Liver (tissue), 9 donors: Measurements from ENCODE around the gene BTNL9. TPM values are rescaled to one million over a fixed set of nuclear protein-coding genes. Genes with fewer than 3 reads are reported as not detected.
"Not testable (repeated sequence)": the region's sequence is repeated elsewhere in the genome, so short reads cannot be mapped to it uniquely, and the experiment has no call there.

Experiments used
- DNase-seq: peaks from one replicate; pipeline ENCODE4 v3.0.0-alpha.2; 2017; ENCODE audit warnings: low spot score
- H3K27ac ChIP-seq, 2 donors: one replicate each; pipeline ENCODE4 v1.7.0; 2013; ENCODE audit warnings: inconsistent platforms in 2 of 2, low read length in 2 of 2, control low read depth in 1 of 2, low read depth in 1 of 2, mild to moderate bottlenecking in 1 of 2
- H3K27me3 ChIP-seq, 4 donors: one replicate each; pipeline versions ENCODE4 v1.6.1 to v1.7.0; 2013; ENCODE audit warnings: low read length in 3 of 4, inconsistent platforms in 1 of 4, mild to moderate bottlenecking in 1 of 4, moderate library complexity in 1 of 4; ENCODE audit not compliant: control insufficient read depth in 4 of 4, insufficient read depth in 4 of 4
- H3K36me3 ChIP-seq, 4 donors: one replicate each; pipeline versions ENCODE4 v1.6.1 to v1.7.0; 2013; ENCODE audit warnings: low read length in 3 of 4, mild to moderate bottlenecking in 3 of 4, low read depth in 1 of 4, moderate library complexity in 1 of 4; ENCODE audit not compliant: control insufficient read depth in 4 of 4, insufficient read depth in 3 of 4
- H3K4me1 ChIP-seq, 4 donors: one replicate each; pipeline versions ENCODE4 v1.6.1 to v1.7.0; 2013; ENCODE audit warnings: low read length in 3 of 4, mild to moderate bottlenecking in 3 of 4, moderate library complexity in 1 of 4; ENCODE audit not compliant: control insufficient read depth in 4 of 4, insufficient read depth in 4 of 4
- H3K4me3 ChIP-seq, 3 donors: one replicate each; pipeline versions ENCODE4 v1.6.1 to v1.7.0; 2013; ENCODE audit warnings: low read length in 3 of 3, control low read depth in 1 of 3, low read depth in 1 of 3, mild to moderate bottlenecking in 1 of 3
- H3K9ac ChIP-seq, 2 donors: one replicate each; pipeline ENCODE4 v1.7.0; 2013; ENCODE audit warnings: low read length in 2 of 2, mild to moderate bottlenecking in 2 of 2, moderate library complexity in 2 of 2, control low read depth in 1 of 2, low read depth in 1 of 2
- H3K9me3 ChIP-seq, 4 donors: one replicate each; pipeline versions ENCODE4 v1.6.1 to v1.7.0; 2013; ENCODE audit warnings: low read length in 3 of 4; ENCODE audit not compliant: control insufficient read depth in 4 of 4
- FOXA2 ChIP-seq: IDR thresholded peaks from 2 replicates; pipeline ENCODE4 v1.6.1; 2016; ENCODE audit warnings: antibody characterized with exemption
- GABPA ChIP-seq, 2 donors: IDR thresholded peaks in 1 of 2; conservative IDR thresholded peaks in 1 of 2; 2 replicates each; pipeline ENCODE4 v1.6.1; 2016; ENCODE audit warnings: antibody characterized with exemption in 2 of 2, mild to moderate bottlenecking in 1 of 2, moderate library complexity in 1 of 2
- HNF4A ChIP-seq, 2 donors: conservative IDR thresholded peaks; 2 replicates each; pipeline ENCODE4 v1.6.1; 2016; ENCODE audit warnings: antibody characterized with exemption in 2 of 2, mild to moderate bottlenecking in 2 of 2
- HNF4G ChIP-seq: IDR thresholded peaks from 2 replicates; pipeline ENCODE4 v1.6.1; 2016; ENCODE audit warnings: antibody characterized with exemption
- NR2F2 ChIP-seq: IDR thresholded peaks from 2 replicates; pipeline ENCODE4 v1.6.1; 2016; ENCODE audit warnings: antibody characterized with exemption
- RAD21 ChIP-seq, 2 donors: IDR thresholded peaks; 2 replicates each; pipeline ENCODE4 v1.6.1; 2016; ENCODE audit warnings: antibody characterized with exemption in 2 of 2, mild to moderate bottlenecking in 2 of 2
- RXRA ChIP-seq, 2 donors: IDR thresholded peaks; 2 replicates each; pipeline ENCODE4 v1.6.1; 2017 to 2018; ENCODE audit warnings: antibody characterized with exemption in 2 of 2, mild to moderate bottlenecking in 1 of 2
- SP1 ChIP-seq: IDR thresholded peaks from 2 replicates; pipeline ENCODE4 v1.6.1; 2018; ENCODE audit warnings: antibody characterized with exemption, mild to moderate bottlenecking
- TAF1 ChIP-seq: conservative IDR thresholded peaks from 2 replicates; pipeline ENCODE4 v1.6.1; 2016; ENCODE audit warnings: antibody characterized with exemption, mild to moderate bottlenecking
- WGBS: extraction: QIAGEN DNeasy Blood & Tissue Kit; methylation state at CpG from one replicate; pipeline ENCODE4 v1.1.7; 2013; 5-methylcytosine and 5-hydroxymethylcytosine counted together
- polyA plus RNA-seq, 2 donors: library from polyadenylated mRNA; stranded (reverse) in 1 of 2; unstranded in 1 of 2; fragments of 200-250 nt in 1 of 2; fragments of >200 nt in 1 of 2; fragmentation: Nextera tagmentation in 1 of 2; extraction: Ambion mirVana in 1 of 2; gene quantifications; one replicate each; pipeline versions ENCODE4 v1.2.1 to v1.2.3, GENCODE V29; 2013 to 2015
- total RNA-seq, 2 donors: library from RNA; depleted of rRNA; stranded (reverse); fragments of >200 nt; gene quantifications; one replicate each; pipeline ENCODE4 v1.2.3, GENCODE V29; 2014
- TF ChIP-seq, protein P1 (sequence below): IDR thresholded peaks from 2 replicates; pipeline ENCODE4 v1.6.1; 2016; ENCODE audit warnings: antibody characterized with exemption
- TF ChIP-seq, protein P2 (sequence below): fragments of 150-350 bp; IDR thresholded peaks from 2 replicates; pipeline ENCODE4 v1.5.1; 2017; ENCODE audit warnings: improper control_type of control experiment, low read depth, low read length; ENCODE audit not compliant: missing input control
- TF ChIP-seq, protein P3 (sequence below): IDR thresholded peaks from 2 replicates; pipeline ENCODE4 v1.6.1; 2016; ENCODE audit warnings: antibody characterized with exemption
- TF ChIP-seq, protein P4 (sequence below): IDR thresholded peaks from 2 replicates; pipeline ENCODE4 v1.6.1; 2016; ENCODE audit warnings: antibody characterized with exemption
- donor health status: healthy.
- donor health status: healthy.
- donor health status: healthy.
- donor health status: healthy.
- donor health status: healthy.

Gene BTNL9
- total and polyA plus RNA-seq, 4 donors: 1.4 to 12.0 (median 4.7) TPM

DNA sequence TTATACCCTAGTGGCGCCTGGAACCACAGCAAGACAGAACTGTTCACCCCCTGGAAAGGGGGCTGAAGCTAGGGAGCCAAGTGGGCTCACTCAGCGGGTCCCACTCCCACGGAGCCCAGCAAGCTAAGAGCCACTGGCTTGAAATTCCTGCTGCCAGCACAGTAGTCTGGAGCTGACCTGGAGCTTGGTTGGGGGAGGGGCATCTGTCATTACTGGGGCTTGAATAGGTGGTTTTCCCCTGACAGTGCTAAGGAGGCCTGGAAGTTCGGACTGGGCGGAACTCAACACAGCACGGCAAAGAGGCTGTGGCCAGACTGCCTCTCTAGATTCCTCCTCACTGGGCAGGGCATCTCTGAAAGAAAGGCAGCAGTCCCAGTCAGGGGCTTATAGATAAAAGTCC is 31.9 kb upstream of the BTNL9 start:
- Histone ChIP-seq H3K36me3 (no peaks in the 10 kb centered on the region), H3K9me3 (no peaks in the 10 kb centered on the region), H3K4me1 (no peaks in the 10 kb centered on the region), H3K27me3 (peaks cover 0 to 2% (median 0%) of the 10 kb centered on the region in 4 donors), H3K9ac (no peak overlapping the region), H3K4me3 (no peak overlapping the region), H3K27ac (no peak overlapping the region)
- TF ChIP-seq SP1 (no peak), FOXA2 (no peak), NR2F2 (no peak), RAD21 (IDR thresholded peaks at IDR 0.05) (no peak), RXRA (IDR thresholded peaks at IDR 0.05) (no peak)
- TF ChIP-seq, protein P1, sequence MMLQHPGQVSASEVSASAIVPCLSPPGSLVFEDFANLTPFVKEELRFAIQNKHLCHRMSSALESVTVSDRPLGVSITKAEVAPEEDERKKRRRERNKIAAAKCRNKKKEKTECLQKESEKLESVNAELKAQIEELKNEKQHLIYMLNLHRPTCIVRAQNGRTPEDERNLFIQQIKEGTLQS: no peak
- TF ChIP-seq, protein P2, sequence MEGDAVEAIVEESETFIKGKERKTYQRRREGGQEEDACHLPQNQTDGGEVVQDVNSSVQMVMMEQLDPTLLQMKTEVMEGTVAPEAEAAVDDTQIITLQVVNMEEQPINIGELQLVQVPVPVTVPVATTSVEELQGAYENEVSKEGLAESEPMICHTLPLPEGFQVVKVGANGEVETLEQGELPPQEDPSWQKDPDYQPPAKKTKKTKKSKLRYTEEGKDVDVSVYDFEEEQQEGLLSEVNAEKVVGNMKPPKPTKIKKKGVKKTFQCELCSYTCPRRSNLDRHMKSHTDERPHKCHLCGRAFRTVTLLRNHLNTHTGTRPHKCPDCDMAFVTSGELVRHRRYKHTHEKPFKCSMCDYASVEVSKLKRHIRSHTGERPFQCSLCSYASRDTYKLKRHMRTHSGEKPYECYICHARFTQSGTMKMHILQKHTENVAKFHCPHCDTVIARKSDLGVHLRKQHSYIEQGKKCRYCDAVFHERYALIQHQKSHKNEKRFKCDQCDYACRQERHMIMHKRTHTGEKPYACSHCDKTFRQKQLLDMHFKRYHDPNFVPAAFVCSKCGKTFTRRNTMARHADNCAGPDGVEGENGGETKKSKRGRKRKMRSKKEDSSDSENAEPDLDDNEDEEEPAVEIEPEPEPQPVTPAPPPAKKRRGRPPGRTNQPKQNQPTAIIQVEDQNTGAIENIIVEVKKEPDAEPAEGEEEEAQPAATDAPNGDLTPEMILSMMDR: no peak
- WGBS: 76% methylated on average over 6 of the region's 6 CpGs
- no peak for DNase-seq

DNA sequence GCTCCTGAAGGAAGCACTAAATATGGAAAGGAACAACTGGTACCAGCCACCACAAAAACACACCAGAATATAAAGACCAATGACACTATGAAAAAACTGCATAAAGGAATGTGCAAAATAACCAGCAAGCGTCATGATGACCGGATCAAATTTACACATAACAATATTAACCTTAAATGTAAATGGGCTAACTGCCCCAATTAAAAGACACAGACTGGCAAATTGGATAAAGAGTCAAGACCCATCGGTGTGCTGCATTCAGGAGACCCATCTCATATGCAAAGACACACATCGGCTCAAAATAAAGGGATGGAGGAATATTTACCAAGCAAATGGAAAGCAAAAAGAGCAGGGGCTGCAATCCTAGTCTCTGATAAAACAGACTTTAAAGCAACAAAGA is 30.0 kb upstream of the BTNL9 start:
- not testable (repeated sequence) for H3K36me3 ChIP-seq, H3K9me3 ChIP-seq, H3K27ac ChIP-seq, DNase-seq, H3K4me3 ChIP-seq, H3K9ac ChIP-seq, H3K4me1 ChIP-seq, H3K27me3 ChIP-seq
- WGBS: 86% methylated on average over 4 of the region's 4 CpGs

DNA sequence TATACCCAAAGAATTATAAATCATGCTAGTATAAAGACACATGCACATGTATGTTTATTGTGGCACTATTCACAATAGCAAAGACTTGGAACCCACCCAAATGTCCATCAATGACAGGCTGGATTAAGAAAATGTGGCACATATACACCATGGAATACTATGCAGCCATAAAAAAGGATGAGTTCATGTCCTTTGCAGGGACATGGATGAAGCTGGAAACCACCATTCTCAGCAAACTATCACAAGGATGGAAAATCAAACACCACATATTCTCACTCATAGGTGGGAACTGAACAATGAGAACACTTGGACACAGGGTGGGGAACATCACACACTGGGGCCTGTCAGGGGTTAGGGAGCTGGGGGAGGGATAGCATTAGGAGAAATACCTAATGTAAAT is 25.4 kb upstream of the BTNL9 start:
- H3K9me3 ChIP-seq, H3K27ac ChIP-seq, H3K27me3 ChIP-seq, H3K9ac ChIP-seq, H3K4me3 ChIP-seq, H3K36me3 ChIP-seq, DNase-seq, H3K4me1 ChIP-seq: not testable (repeated sequence)

DNA sequence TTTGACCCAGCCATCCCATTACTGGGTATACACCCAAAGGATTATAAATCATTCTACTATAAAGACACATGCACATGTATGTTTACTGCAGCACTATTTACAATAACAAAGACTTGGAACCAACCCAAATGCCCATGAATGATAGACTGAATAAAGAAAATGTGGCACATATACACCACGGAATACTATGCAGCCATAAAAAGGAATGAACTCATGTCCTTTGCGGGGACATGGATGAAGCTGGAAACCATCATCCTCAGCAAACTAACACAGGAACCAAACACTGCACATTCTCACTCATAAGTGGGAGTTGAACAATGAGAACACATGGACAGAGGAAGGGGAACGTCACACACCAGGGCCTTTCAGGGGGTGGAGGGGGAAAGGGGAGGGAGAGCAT is 22.6 kb upstream of the BTNL9 start:
- H3K9me3 ChIP-seq: peaks cover 0 to 16% (median 3%) of the 10 kb centered on the region in 4 donors
- 90% methylated on average over 3 of the region's 3 CpGs for WGBS

DNA sequence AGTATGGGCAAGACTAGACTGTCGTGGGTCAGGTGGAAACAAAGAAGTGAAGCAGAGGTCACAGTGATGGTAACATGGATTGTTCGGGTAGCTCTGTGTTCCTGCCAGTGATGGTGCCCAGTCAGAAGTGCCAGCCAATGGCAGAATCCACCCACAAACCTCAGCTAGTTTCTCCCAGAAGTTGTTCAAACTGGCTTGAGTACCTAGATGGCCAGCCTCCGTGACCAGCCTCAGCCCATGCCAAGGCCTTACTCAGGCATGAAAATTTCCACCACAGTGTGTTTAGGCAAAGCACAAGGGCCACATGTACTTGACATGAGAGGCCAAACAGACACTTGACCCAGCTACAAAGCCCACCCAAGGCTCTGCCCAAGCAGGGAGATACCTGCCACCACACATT is 19.4 kb upstream of the BTNL9 start:
- Histone ChIP-seq H3K9ac (no peak overlapping the region), H3K4me1 (no peaks in the 10 kb centered on the region), H3K9me3 (peaks cover 0 to 22% (median 4%) of the 10 kb centered on the region in 4 donors), H3K27ac (no peak overlapping the region), H3K27me3 (peaks cover 0 to 4% (median 0%) of the 10 kb centered on the region in 4 donors), H3K4me3 (no peak overlapping the region), H3K36me3 (no peaks in the 10 kb centered on the region)
- 78% methylated on average over 3 of the region's 3 CpGs for WGBS
- DNase-seq: no peak
- no peak for TF ChIP-seq GABPA (IDR thresholded peaks at IDR 0.05 in 1 of 2, conservative IDR thresholded peaks at IDR 0.05 in 1 of 2)
- no peak for TF ChIP-seq HNF4A (conservative IDR thresholded peaks at IDR 0.05)
- TF ChIP-seq, protein P3, sequence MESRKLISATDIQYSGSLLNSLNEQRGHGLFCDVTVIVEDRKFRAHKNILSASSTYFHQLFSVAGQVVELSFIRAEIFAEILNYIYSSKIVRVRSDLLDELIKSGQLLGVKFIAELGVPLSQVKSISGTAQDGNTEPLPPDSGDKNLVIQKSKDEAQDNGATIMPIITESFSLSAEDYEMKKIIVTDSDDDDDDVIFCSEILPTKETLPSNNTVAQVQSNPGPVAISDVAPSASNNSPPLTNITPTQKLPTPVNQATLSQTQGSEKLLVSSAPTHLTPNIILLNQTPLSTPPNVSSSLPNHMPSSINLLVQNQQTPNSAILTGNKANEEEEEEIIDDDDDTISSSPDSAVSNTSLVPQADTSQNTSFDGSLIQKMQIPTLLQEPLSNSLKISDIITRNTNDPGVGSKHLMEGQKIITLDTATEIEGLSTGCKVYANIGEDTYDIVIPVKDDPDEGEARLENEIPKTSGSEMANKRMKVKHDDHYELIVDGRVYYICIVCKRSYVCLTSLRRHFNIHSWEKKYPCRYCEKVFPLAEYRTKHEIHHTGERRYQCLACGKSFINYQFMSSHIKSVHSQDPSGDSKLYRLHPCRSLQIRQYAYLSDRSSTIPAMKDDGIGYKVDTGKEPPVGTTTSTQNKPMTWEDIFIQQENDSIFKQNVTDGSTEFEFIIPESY: no peak
- TF ChIP-seq TAF1: no peak
- no peak for TF ChIP-seq HNF4G
- TF ChIP-seq RAD21 (IDR thresholded peaks at IDR 0.05): no peak
- TF ChIP-seq, protein P4, sequence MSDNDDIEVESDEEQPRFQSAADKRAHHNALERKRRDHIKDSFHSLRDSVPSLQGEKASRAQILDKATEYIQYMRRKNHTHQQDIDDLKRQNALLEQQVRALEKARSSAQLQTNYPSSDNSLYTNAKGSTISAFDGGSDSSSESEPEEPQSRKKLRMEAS: no peak
- TF ChIP-seq RXRA (IDR thresholded peaks at IDR 0.05): no peak

More for the DNA sequence above, 22.6 kb upstream of the BTNL9 start:
- not testable (repeated sequence) for H3K4me1 ChIP-seq, H3K36me3 ChIP-seq, H3K27ac ChIP-seq, H3K9ac ChIP-seq, DNase-seq, H3K4me3 ChIP-seq, H3K27me3 ChIP-seq
